Vagina (tissue), 2 donors: Measurements from ENCODE around the gene S100Z. TPM values are rescaled to one million over a fixed set of nuclear protein-coding genes. Genes with fewer than 3 reads are reported as not detected.
"Not testable (repeated sequence)": the region's sequence is repeated elsewhere in the genome, so short reads cannot be mapped to it uniquely, and the experiment has no call there.

Source experiments
- DNase-seq, 2 donors: peaks; one replicate each; pipeline ENCODE4 v3.0.0-alpha.2; 2017; ENCODE audit errors: extremely low spot score in 2 of 2
- H3K27ac ChIP-seq: fragments of 200-600 bp; sonication (generic); one replicate; pipeline ENCODE4 v1.5.1; 2019
- H3K27me3 ChIP-seq: fragments of 200-600 bp; sonication (generic); one replicate; pipeline ENCODE4 v1.5.1; 2019
- H3K36me3 ChIP-seq, 2 donors: fragments of 200-600 bp; sonication (generic); one replicate each; pipeline ENCODE4 v1.5.1; 2017 to 2019
- H3K4me1 ChIP-seq: fragments of 200-600 bp; sonication (generic); one replicate; pipeline ENCODE4 v1.5.1; 2019
- H3K4me3 ChIP-seq, 2 donors: fragments of 200-600 bp; sonication (generic); 1 replicate in 1 of 2; 2 replicates in 1 of 2; pipeline ENCODE4 v1.5.1; 2016 to 2019
- H3K9me3 ChIP-seq: fragments of 200-600 bp; sonication (generic); one replicate; pipeline ENCODE4 v1.5.1; 2019
- CTCF ChIP-seq, 3 experiments: fragments of 450-650 bp in 2 of 3; fragments of 200-600 bp in 1 of 3; sonication (generic) in 1 of 3; IDR thresholded peaks; one replicate each; pipeline ENCODE4 v1.5.1; 2017 to 2019; ENCODE audit warnings: antibody characterized with exemption in 3 of 3, mild to moderate bottlenecking in 2 of 3, moderate library complexity in 2 of 3
- POLR2A ChIP-seq, 2 donors: fragments of 450-650 bp; IDR thresholded peaks; one replicate each; pipeline ENCODE4 v1.6.1; 2017; ENCODE audit warnings: antibody characterized with exemption in 2 of 2, mild to moderate bottlenecking in 2 of 2, moderate library complexity in 2 of 2
- POLR2AphosphoS5 ChIP-seq, 2 donors: sonication (generic); formaldehyde crosslinking; IDR thresholded peaks; one replicate each; pipeline ENCODE4 v1.9.0; 2017; ENCODE audit warnings: antibody characterized with exemption in 2 of 2, mild to moderate bottlenecking in 2 of 2, low read depth in 1 of 2; ENCODE audit not compliant: insufficient read depth in 1 of 2
- intact Hi-C: fragments of 100-400 bp; cut with DNase I; formaldehyde crosslinking; loops from one replicate; pipeline ENCODE4 v1.15.1; 2023
- total RNA-seq: library from RNA; depleted of rRNA; stranded (reverse); fragments of >200 nt; gene quantifications from one replicate; pipeline ENCODE4 v1.2.3, GENCODE V29; 2016

The S100Z gene
- total RNA-seq, 1 donor from 2014 or later: not detected

GRCh38 chr5:76850543-76851145, 830 bp downstream of the S100Z start:
- Histone ChIP-seq H3K9me3 (no peaks in the 10 kb centered on the region), H3K27me3 (no peaks in the 10 kb centered on the region), H3K27ac (no peak overlapping the region), H3K4me3 (no peak overlapping the region), H3K4me1 (no peaks in the 10 kb centered on the region), H3K36me3 (no peaks in the 10 kb centered on the region)
- no peak for DNase-seq
- intact Hi-C loops: no loop called here
- TF ChIP-seq CTCF (IDR thresholded peaks at IDR 0.05) (no peak), POLR2AphosphoS5 (IDR thresholded peaks at IDR 0.05; ENCODE audit: insufficient read depth in 1 of 2, low read depth in 1 of 2) (no peak)

- TF ChIP-seq POLR2AphosphoS5 (IDR thresholded peaks at IDR 0.05; ENCODE audit: insufficient read depth in 1 of 2, low read depth in 1 of 2): no peak
- no peak for TF ChIP-seq POLR2A (IDR thresholded peaks at IDR 0.05)
- no peak for TF ChIP-seq CTCF (IDR thresholded peaks at IDR 0.05)
- Histone ChIP-seq H3K4me3 (no peak overlapping the region), H3K27ac (no peak overlapping the region), H3K36me3 (no peaks in the 10 kb centered on the region), H3K27me3 (no peaks in the 10 kb centered on the region), H3K4me1 (no peaks in the 10 kb centered on the region), H3K9me3 (no peaks in the 10 kb centered on the region)
- no peak for DNase-seq
- intact Hi-C loops: no loop called here
Observed at GRCh38 chr5:76851728-76852369, 2.0 kb downstream of the S100Z start.

GRCh38 chr5:76852772-76853171, 3.0 kb downstream of the S100Z start:
- no peak for DNase-seq
- Histone ChIP-seq H3K9me3 (no peaks in the 10 kb centered on the region), H3K4me1 (no peaks in the 10 kb centered on the region), H3K4me3 (no peak overlapping the region), H3K36me3 (no peaks in the 10 kb centered on the region), H3K27ac (no peak overlapping the region), H3K27me3 (no peaks in the 10 kb centered on the region)
- intact Hi-C loops: no loop called here
- TF ChIP-seq CTCF (IDR thresholded peaks at IDR 0.05) (no peak), POLR2A (IDR thresholded peaks at IDR 0.05) (no peak), POLR2AphosphoS5 (IDR thresholded peaks at IDR 0.05; ENCODE audit: insufficient read depth in 1 of 2, low read depth in 1 of 2) (no peak)

- H3K4me3 ChIP-seq, H3K27ac ChIP-seq, DNase-seq, H3K9me3 ChIP-seq, intact Hi-C loops, H3K36me3 ChIP-seq, H3K27me3 ChIP-seq, H3K4me1 ChIP-seq: not testable (repeated sequence)
Observed at GRCh38 chr5:76853741-76854140, 3.9 kb downstream of the S100Z start.

GRCh38 chr5:76854644-76855043, 4.8 kb downstream of the S100Z start:
- no peak for DNase-seq
- no peak for TF ChIP-seq POLR2AphosphoS5 (IDR thresholded peaks at IDR 0.05; ENCODE audit: insufficient read depth in 1 of 2, low read depth in 1 of 2)
- no peak for TF ChIP-seq POLR2A (IDR thresholded peaks at IDR 0.05)
- no peak for TF ChIP-seq CTCF (IDR thresholded peaks at IDR 0.05)
- Histone ChIP-seq H3K4me3 (no peak overlapping the region), H3K9me3 (no peaks in the 10 kb centered on the region), H3K36me3 (no peaks in the 10 kb centered on the region), H3K4me1 (no peaks in the 10 kb centered on the region), H3K27ac (no peak overlapping the region), H3K27me3 (no peaks in the 10 kb centered on the region)
- intact Hi-C loops: no loop called here

- DNase-seq, H3K4me1 ChIP-seq, H3K4me3 ChIP-seq, H3K9me3 ChIP-seq, H3K27me3 ChIP-seq, H3K36me3 ChIP-seq, intact Hi-C loops, H3K27ac ChIP-seq: not testable (repeated sequence)
Observed at GRCh38 chr5:76855501-76855900, 5.7 kb downstream of the S100Z start.
